ACC112 (cell line): Measurements from ENCODE around the gene LPO.

ENCODE experiments used
- H2AFZ ChIP-seq: fragments of 200-600 bp; sonication (generic); one replicate; pipeline ENCODE4 v1.6.0; 2017; ENCODE audit warnings: antibody characterized with exemption, low read length; ENCODE audit not compliant: unreplicated experiment
- H3K27ac ChIP-seq: fragments of 200-600 bp; sonication (generic); 2 replicates; pipeline ENCODE4 v1.5.1; 2014; ENCODE audit warnings: low read depth, mild to moderate bottlenecking, antibody characterized with exemption, low read length, moderate library complexity
- H3K27me3 ChIP-seq: fragments of 200-600 bp; sonication (generic); 2 replicates; pipeline ENCODE4 v1.6.1; 2014; ENCODE audit warnings: mild to moderate bottlenecking, antibody characterized with exemption, low read length, moderate library complexity, mixed read lengths; ENCODE audit not compliant: insufficient read depth
- H3K36me3 ChIP-seq: fragments of 200-600 bp; sonication (generic); 2 replicates; pipeline ENCODE4 v1.6.1; 2016; ENCODE audit warnings: mild to moderate bottlenecking, antibody characterized with exemption, low read length, moderate library complexity, mixed read lengths; ENCODE audit not compliant: insufficient read depth
- H3K4me1 ChIP-seq: fragments of 200-600 bp; sonication (generic); one replicate; pipeline ENCODE4 v1.6.1; 2016; ENCODE audit warnings: low read length, mixed read lengths; ENCODE audit not compliant: insufficient read depth, unreplicated experiment, control insufficient read depth
- H3K4me3 ChIP-seq: fragments of 200-600 bp; sonication (generic); 2 replicates; pipeline ENCODE4 v1.5.1; 2014; ENCODE audit warnings: mild to moderate bottlenecking, low read depth, low read length
- H3K79me2 ChIP-seq: fragments of 200-600 bp; sonication (generic); one replicate; pipeline ENCODE4 v1.6.0; 2016; ENCODE audit warnings: low read length; ENCODE audit not compliant: control insufficient read depth, unreplicated experiment, insufficient read depth

LPO gene

DNA sequence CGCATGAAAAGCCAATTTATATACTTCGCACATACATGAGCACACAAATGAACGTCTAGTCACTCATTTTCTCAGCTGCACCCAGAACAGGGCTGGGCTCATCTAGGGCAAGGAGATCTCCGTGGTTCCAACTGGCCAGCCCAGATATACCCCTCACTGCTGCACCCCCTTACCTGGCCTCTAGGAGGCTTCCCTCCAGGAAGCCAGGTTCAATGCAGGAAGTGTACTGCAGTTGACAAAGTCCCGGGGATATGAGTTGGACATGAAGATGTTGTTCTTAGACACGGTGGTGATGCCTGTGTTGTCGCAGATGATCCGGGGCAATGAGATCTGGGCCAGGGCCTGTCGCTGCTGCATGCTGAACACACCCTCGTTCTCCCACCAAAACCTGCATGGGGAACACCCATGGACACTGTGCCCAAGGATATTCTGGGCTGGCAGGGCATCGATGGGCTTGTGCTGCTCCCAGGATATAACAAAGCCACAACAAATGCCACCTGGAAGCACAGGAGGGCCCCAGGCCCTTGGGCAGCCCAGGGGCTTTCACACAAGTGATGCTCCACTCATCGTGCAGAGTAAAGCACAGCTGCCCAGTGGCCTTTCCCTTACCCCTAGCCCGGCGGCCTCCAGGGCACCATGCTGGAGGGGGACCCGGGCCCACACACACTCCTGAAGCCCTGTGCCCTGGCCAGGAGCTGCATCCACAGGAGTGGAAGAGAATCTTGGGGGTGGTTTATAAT, 32.3 kb downstream of the LPO start:
- H3K27me3 ChIP-seq, result peaks cover 69% of the 10 kb centered on the region
- H2AFZ ChIP-seq, result no peak overlapping the region
- H3K36me3 ChIP-seq, result no peaks in the 10 kb centered on the region
- H3K4me1 ChIP-seq, result no peaks in the 10 kb centered on the region
- no peak overlapping the region for H3K27ac ChIP-seq
- no peak overlapping the region for H3K4me3 ChIP-seq
- H3K79me2 ChIP-seq, result no peaks in the 10 kb centered on the region

DNA sequence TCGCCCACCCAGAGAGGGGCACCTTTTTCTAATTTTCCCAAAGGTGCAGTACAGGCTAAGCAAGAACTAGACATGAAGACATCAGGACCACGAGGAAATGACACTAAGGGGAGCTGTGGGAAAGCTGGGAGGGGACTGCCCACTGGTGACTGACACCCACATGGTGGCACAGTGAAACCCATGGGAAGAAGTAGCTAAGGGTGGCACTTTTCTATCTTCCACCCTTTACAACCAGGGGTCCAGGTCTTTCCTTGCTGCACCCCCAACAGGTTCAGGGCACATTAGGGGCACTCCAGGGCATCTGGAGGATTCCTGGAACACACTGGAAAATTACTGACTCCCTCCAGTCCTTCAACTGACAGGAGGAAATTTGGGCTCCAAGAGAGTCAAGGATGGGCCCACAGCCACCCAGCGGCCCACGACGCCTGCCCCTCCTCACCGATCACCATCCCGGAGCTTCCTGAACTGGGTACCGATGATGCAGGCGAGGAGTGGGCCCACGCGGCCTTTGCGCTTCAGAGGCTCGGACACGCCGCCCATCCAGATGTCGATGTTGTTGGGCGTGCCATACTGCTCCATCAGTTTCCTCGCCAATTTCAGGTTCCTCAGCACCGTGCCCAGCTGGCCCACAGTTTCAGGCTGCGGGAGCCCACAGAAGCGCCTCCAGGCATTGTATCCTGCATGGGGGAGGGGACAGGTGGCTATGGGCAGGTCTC, 33.0 kb downstream of the LPO start:
- Histone ChIP-seq H3K4me1 (no peaks in the 10 kb centered on the region), H2AFZ (no peak overlapping the region), H3K4me3 (no peak overlapping the region), H3K36me3 (no peaks in the 10 kb centered on the region), H3K27ac (no peak overlapping the region), H3K79me2 (no peaks in the 10 kb centered on the region), H3K27me3 (peaks cover 67% of the 10 kb centered on the region)

DNA sequence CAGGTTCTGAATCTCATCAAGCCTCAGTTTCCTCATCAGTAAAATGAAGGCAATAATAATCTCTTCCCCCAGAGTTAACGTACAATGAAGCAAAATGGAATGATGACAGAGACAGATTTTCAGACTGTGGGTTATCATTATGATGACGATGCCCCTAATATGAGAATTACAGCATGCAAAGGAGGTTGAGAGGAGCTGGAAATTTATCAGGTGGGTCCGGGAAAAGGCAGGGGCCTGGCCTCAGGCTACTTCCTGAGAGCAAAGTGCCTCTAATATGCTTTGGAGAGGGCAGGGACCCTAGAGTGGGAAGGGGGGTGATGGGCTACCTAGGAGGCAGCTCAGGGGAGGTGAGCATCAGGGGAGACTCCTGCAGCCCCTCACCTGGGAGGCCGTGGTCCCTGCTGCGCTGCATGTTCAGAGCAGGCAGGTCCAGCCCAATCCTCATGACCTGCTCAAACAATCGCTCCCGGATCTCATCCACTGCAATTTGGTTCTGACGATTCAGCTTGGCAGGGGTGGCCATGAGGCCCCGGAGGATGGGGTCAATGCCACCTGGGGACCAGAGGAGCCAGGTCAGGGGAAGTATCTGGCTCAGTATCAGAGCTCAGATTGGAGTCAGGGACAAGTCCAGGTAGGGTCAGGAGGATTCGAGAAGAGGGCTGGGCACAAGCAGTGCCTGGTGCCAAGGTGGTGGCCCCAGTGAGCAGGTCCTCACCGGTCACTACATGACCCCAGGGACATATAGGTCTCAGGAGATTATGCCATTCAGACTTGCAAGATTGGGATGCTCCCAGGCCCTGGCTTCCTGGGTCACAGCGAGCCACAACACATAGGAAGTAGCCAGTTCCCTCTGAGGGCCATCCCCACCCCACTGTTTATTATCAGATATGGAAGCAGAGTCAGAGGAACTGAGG, 34.2 kb downstream of the LPO start:
- no peak overlapping the region for H3K27ac ChIP-seq
- peaks cover 57% of the 10 kb centered on the region for H3K27me3 ChIP-seq
- H3K4me3 ChIP-seq, result no peak overlapping the region
- no peaks in the 10 kb centered on the region for H3K36me3 ChIP-seq
- no peaks in the 10 kb centered on the region for H3K79me2 ChIP-seq
- H2AFZ ChIP-seq, result no peak overlapping the region
- H3K4me1 ChIP-seq, result no peaks in the 10 kb centered on the region

DNA sequence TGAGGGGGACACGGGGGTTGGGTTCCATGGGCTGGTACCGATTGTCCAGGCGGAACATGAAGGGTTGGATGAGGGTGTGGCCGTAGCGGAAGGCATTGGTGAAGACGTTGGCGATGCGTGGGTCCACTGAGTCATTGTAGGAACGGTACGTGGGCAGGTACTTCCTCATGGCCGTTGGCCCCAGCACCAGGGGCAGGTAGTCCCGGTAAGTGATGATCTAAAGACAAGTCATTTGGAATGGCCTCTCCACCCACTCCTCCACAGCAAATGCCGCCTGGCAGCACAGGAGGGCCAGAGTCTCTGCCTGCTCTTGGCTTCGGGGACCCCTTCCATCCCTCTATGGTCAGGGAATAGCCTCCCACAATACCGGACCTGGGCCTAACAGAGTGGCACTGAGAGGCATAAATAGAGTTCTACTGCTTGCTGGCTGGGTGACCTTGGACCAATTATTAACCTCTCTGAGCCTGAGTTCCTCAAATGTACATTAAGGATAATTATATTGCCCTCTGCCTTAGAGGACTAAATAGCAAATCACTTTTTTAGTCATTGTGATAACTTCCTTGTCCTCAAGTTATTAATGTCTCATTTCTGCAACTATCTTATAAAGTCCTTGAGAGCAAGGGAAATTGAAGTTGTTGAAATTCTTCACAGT, 35.2 kb downstream of the LPO start:
- H3K79me2 ChIP-seq, result no peaks in the 10 kb centered on the region
- no peak overlapping the region for H3K27ac ChIP-seq
- H3K4me3 ChIP-seq, result no peak overlapping the region
- H3K36me3 ChIP-seq, result no peaks in the 10 kb centered on the region
- peaks cover 51% of the 10 kb centered on the region for H3K27me3 ChIP-seq
- H2AFZ ChIP-seq, result no peak overlapping the region
- no peaks in the 10 kb centered on the region for H3K4me1 ChIP-seq

DNA sequence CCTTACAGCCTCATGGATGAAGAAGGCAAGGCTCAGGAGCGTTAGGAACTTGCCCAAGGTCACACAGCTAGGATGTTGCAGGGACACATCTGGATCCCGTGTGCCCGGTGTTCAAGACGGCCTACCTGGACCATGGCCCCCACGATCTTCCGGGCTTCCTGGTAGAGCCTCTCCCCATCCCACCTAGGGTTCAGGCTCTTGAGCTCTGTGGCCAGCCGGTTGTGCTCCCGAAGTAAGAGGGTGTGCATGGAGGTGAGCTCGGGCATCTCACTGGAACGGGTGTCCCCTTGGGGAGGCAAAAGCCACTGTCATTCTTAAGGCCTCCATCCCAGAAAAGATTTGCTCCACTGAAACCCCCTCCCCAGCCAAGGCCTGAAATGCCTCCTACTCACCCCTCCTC, 37.0 kb downstream of the LPO start:
- no peak overlapping the region for H2AFZ ChIP-seq
- no peak overlapping the region for H3K4me3 ChIP-seq
- H3K79me2 ChIP-seq, result no peaks in the 10 kb centered on the region
- H3K36me3 ChIP-seq, result no peaks in the 10 kb centered on the region
- H3K27ac ChIP-seq, result no peak overlapping the region
- H3K27me3 ChIP-seq, result peaks cover 53% of the 10 kb centered on the region
- no peaks in the 10 kb centered on the region for H3K4me1 ChIP-seq

- Histone ChIP-seq H3K27me3 (peaks cover 57% of the 10 kb centered on the region), H3K36me3 (no peaks in the 10 kb centered on the region), H3K4me3 (no peak overlapping the region), H2AFZ (no peak overlapping the region), H3K4me1 (no peaks in the 10 kb centered on the region), H3K79me2 (no peaks in the 10 kb centered on the region), H3K27ac (no peak overlapping the region)
These were observed 38.0 kb downstream of the LPO start for GRCh38 chr17:58276423-58276822.

DNA sequence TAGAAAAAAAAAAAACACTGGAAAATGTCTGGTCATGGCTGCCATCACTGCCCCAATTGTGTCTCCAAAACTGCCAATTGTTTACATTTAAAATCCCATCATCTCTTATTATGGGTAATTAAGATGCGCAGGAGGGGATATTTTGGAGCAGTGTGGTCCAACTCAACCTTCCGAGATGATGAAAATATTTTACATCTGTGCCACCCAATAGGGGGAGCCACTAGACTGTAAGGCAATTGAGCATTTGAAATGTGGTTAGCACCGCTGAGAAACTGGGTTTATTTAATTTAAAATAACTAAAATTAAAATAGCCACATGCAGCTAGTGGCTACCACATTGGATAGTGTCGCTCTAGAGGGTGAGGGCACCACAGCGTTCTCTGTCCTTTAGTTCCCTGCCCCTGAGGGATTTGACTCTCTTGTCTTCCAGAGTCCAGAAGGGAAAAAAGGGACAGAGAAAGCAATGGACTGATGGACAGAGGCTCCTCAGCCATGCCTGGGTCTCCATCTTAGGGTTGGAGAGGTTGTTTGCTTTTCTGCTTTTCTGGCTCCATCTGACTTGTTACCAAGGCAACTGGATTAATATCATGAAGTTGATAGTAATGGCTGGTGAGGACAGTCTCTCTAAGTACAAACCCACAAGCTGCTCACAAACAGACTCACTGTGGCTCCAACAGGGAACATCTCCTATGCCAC, 38.9 kb downstream of the LPO start:
- no peaks in the 10 kb centered on the region for H3K4me1 ChIP-seq
- peaks cover 60% of the 10 kb centered on the region for H3K27me3 ChIP-seq
- H3K27ac ChIP-seq, result no peak overlapping the region
- H3K36me3 ChIP-seq, result no peaks in the 10 kb centered on the region
- no peak overlapping the region for H2AFZ ChIP-seq
- H3K4me3 ChIP-seq, result no peak overlapping the region
- H3K79me2 ChIP-seq, result no peaks in the 10 kb centered on the region

GRCh38 chr17:58277802-58278595, 39.6 kb downstream of the LPO start:
- Histone ChIP-seq H3K4me3 (no peak overlapping the region), H3K4me1 (no peaks in the 10 kb centered on the region), H3K79me2 (no peaks in the 10 kb centered on the region), H3K36me3 (no peaks in the 10 kb centered on the region), H3K27me3 (peaks cover 54% of the 10 kb centered on the region), H3K27ac (no peak overlapping the region), H2AFZ (no peak overlapping the region)

- H3K36me3 ChIP-seq, result no peaks in the 10 kb centered on the region
- H3K79me2 ChIP-seq, result no peaks in the 10 kb centered on the region
- no peaks in the 10 kb centered on the region for H3K4me1 ChIP-seq
- peak overlapping the region; percentile 31 for H2AFZ ChIP-seq
- peak overlapping the region; percentile 38; the same call in 1 of the 2 replicates for H3K4me3 ChIP-seq
- H3K27ac ChIP-seq, result no peak overlapping the region
- peaks cover 52% of the 10 kb centered on the region for H3K27me3 ChIP-seq
These were observed 40.3 kb downstream of the LPO start for GRCh38 chr17:58278661-58279015.
